GM13977 (cell line): ENCODE measurements around the gene KRT83.
"Not testable (repeated sequence)": the region's sequence is repeated elsewhere in the genome, so short reads cannot be mapped to it uniquely, and the experiment has no call there.

Source experiments
- DNase-seq: peaks from one replicate; pipeline ENCODE4 v3.0.0; 2012; ENCODE audit warnings: low spot score
- CTCF ChIP-seq: IDR thresholded peaks from 2 replicates; pipeline ENCODE4 v1.5.1; 2012; ENCODE audit warnings: mild to moderate bottlenecking, control low read depth; ENCODE audit not compliant: insufficient read depth; ENCODE audit errors: extremely low read depth, missing control alignments
- in situ Hi-C: fragments of 300-500 bp; cut with MboI; formaldehyde crosslinking; loops from one replicate; pipeline ENCODE4 v1.12.0; 2022; ENCODE audit warnings: low sequenced_read_pairs, low pct_unique_long_range_greater_than_20kb, mixed read lengths, inconsistent platforms; ENCODE audit not compliant: unreplicated experiment

Gene KRT83

GRCh38 chr12:52308806-52309425, 12.3 kb downstream of the KRT83 start:
- in situ Hi-C loops, result no loop called here
- TF ChIP-seq CTCF, result no peak
- DNase-seq, result no peak

GRCh38 chr12:52307836-52308805, 13.1 kb downstream of the KRT83 start:
- no peak for TF ChIP-seq CTCF
- in situ Hi-C loops, result no loop called here

GRCh38 chr12:52306731-52307130, 14.5 kb downstream of the KRT83 start:
- in situ Hi-C loops, result no loop called here
- no peak for DNase-seq
- TF ChIP-seq CTCF, result no peak

More at GRCh38 chr12:52307836-52308805, 13.1 kb downstream of the KRT83 start:
- DNase-seq, result no peak

GRCh38 chr12:52305921-52306705, 15.1 kb downstream of the KRT83 start:
- in situ Hi-C loops, result no loop called here
- no peak for DNase-seq
- peak; percentile 16 for TF ChIP-seq CTCF

- DNase-seq, result not testable (repeated sequence)
These were observed 16.2 kb downstream of the KRT83 start for GRCh38 chr12:52304941-52305411.

GRCh38 chr12:52302242-52302914, 18.8 kb downstream of the KRT83 start:
- in situ Hi-C loops, DNase-seq: not testable (repeated sequence)

More at GRCh38 chr12:52304941-52305411, 16.2 kb downstream of the KRT83 start:
- in situ Hi-C loops, result not testable (repeated sequence)

GRCh38 chr12:52301721-52302120, 19.5 kb downstream of the KRT83 start:
- DNase-seq, in situ Hi-C loops: not testable (repeated sequence)
